GM21717 (cell line): ENCODE data around the gene PDGFB.
"Not testable (repeated sequence)": the region's sequence is repeated elsewhere in the genome, so short reads cannot be mapped to it uniquely, and the experiment has no call there.

Experiments used
- ATAC-seq: cut with Tn5 transposase; IDR thresholded peaks from one replicate; pipeline ENCODE4 v1.9.1; 2021; ENCODE audit warnings: mild to moderate bottlenecking, moderate library complexity; ENCODE audit not compliant: unreplicated experiment

The PDGFB gene

DNA sequence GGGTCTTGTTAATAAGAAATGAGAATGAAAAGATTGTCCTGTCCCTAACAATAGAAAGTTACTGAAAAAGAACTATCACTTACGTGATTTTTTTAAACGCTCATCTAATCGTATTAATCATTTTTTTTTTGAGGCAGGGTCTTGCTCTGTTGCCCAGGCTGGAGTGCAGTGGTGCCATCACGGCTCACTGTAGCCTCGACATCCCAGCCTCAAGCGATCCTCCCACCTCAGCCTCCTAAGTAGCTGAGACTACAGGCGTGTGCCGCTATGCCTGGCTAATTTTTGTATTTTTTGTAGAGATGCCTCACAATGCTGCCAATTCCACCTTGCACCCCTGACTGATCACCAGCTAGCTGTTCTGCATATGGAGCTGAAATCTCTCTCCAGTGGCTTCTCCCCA, 15.7 kb downstream of the PDGFB start:
- ATAC-seq: no peak

DNA sequence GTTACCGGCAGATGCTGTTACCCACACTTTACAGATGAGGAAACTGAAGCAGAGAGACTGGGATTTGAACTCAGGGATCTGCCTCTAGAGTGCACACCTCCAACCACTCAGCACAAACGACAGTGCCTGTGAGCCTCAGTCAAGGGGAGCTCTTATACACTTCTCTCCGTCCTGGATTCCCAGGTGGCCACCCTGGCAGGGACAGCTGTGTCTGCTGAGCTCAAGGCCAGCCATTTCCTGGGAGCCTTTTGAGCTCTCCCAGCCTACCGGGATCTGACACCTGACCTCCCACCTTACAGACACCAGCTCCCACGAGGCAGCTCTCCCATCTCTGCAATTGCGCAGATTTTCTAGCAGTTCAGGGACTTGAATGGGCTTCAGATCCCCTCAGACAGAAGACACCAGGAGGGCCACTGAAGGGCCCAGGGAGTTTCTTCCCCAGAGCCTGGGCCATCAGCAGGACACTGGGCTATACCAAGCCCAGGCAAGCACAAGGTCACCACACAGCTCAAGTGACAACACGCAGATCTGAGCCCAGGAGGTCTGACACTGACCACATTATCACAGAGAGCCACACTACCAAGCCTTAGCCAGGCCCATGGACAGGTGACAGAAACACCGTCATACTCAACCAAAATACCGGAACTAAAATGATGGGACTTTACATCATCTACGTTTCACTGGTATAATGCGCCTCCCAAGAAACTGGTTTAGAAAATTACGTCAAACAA, 17.1 kb downstream of the PDGFB start:
- no peak for ATAC-seq

DNA sequence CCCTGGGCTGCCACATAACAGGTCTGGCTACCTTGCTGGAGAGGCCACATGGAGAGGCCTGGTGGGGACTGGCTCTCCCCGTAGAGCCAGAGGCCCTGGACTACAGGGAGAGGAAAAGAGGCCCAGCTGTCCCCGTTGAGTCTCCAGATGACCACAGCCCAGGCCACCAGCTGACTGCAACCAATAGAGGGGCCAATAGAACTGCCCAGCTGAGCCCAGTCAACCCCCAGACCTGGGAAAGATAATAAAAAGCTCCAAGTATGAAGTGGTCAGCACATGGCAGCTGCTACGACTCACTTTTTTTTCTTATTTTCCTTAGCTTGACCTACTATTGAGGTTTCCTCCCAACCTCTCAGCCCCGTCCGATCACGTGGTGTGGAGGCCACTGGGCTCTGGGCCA, 18.4 kb downstream of the PDGFB start:
- no peak for ATAC-seq

DNA sequence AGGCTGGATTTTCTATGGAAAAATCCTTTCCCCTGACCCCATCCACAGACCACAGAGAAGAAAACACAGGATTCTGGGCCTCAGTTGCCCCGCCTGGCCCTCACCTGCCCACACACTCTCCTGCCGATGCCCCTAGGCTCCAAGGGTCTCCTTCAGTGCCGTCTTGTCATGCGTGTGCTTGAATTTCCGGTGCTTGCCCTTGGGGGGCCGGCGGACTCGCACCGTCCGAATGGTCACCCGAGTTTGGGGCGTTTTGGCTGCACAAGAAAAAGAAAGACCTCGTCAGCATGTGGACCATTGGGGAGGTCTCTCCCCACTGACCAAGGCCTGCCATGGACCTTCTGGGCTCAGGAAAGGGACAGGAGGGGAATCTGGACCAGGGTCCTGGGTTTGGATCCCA, 19.2 kb downstream of the PDGFB start:
- ATAC-seq: no peak

DNA sequence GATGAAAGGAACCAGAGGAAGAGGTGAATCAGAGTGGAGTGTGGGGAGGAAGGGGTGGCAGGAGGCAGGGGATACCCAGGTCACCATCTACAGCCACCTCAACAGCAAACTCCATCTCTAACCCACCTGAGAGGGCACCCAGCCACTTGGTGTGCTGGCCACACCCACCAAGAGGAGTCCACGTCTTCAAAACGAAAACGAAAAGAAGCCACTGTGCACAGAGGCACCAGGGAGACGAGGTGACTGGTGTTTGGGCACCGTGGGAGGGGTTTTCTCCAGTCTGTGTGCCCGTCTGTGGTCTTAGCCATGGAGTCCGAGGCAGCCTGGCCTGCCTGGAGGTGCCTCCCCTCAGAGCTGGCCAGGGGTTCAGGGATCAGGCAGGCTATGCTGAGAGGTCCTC, 20.2 kb downstream of the PDGFB start:
- no peak for ATAC-seq

DNA sequence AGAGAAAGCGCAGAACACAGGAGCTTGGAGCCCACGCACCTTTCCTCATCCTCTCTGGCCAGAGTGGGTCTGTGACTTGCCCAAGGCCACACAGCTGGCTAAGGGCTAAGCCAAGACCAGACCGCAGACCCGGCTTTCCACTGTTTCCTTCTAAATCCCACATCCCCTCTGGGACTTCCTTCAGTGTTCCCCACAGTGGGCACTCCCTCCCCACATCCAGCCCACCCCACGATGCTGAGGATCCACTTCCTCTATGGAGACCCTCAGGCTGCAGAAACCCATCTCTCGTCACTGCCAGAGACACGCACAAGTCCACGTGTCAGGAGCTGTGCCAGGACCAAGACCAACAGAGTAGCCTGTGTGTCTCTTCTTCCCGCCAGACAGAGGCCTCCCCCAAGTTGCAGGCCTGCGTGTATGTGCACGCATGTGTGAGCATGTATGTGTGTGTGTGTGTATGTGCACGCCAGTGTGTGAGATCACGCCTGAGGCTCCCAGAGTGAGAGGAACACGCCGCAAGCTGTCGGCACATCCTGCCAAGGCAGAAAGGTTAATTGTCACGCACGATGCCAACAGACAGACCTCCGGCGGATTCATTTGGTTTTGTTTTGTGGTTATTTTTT, 21.6 kb downstream of the PDGFB start:
- no peak for ATAC-seq

DNA sequence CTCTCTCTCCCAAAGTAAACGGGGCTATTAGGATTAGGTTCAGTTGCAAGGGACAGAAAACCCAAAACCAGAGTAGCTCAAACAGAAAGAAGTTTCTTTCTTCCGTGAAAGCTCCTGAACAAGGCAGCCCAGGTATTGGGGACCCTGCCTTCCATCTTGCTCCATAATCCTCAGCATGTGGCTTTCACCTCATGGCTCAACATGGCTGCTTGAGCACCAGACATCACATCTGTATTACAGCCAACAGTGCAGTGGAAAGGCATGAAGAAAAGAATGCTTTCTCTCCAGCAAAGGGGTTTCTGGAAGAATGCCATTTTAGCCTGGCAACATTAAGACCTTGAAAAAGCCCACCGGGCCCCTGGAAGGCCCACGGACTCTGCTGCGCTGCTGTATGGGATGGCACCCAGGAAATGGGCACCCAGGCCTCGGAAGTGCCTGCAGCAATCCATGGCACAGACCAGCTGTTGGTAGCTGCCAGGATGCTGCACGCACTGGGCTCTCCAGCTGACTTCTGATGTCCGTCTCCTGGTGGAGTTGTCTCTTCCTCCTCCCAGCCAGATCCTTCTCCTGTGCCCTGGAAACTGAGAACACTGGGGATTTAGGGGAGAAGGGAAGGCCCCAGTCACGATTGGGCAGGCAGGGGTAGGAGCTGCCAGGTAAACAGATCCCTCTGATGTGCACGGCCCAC, 22.6 kb downstream of the PDGFB start:
- ATAC-seq: no peak

DNA sequence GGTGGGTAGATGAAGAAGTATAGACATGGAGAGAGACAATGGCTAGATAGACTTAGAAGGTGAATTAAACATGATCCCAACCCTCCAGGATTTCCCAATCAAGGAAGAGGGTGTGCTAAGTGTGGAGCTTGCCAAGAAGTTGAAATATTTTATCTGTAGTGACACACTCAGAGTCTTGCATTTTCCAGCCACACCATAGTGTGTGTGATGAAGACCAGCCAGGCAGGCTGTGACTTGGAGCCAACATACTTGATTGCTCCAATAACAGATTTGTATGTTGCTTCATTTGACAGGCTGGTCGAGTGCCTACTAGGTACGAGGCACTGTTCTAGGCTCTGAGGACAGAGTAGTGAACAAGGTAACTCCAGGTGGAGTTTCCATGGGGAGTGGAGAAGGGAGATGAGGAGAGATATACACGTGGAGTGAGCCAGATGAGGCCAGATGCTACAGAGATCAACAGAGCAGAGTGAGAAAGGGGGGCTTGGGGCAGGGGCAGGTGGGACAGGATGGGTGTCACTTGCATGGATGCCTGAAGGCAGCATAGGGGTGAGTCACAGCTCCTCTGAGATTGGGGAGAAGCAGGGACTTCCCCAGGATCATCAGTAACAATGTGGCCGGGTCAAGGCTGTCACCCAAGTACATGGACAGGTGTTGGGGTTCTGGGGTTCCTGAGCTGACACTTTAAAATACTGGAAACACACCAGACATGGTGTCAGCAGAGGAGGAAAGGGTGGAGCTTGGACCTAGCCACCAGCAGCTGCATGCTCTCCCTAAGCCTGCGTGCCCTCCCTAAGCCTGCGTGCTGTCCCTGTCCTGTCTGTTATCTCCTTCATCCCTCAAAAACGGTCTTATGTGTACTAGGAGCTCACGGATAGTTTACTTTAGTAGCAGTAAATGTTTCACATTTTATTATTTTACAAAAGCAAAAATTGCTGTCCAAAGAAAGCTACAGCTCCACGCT, 23.6 kb downstream of the PDGFB start:
- ATAC-seq: no peak

DNA sequence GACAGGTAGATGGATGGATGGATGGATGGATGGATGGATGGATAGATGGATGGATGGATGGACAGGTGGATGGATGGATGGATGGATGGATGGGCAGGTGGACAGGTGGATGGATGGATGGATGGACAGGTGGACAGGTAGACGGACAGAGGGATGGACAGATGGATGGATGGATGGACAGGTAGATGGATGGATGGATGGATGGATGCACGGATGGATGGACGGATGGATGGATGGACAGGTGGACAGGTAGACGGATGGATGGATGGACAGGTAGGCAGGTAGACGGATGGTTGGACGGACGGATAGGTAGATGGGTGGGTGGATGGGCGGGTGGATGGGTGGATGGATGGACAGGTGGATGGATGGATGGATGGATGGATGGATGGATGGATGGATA, 24.3 kb downstream of the PDGFB start:
- ATAC-seq: no peak

DNA sequence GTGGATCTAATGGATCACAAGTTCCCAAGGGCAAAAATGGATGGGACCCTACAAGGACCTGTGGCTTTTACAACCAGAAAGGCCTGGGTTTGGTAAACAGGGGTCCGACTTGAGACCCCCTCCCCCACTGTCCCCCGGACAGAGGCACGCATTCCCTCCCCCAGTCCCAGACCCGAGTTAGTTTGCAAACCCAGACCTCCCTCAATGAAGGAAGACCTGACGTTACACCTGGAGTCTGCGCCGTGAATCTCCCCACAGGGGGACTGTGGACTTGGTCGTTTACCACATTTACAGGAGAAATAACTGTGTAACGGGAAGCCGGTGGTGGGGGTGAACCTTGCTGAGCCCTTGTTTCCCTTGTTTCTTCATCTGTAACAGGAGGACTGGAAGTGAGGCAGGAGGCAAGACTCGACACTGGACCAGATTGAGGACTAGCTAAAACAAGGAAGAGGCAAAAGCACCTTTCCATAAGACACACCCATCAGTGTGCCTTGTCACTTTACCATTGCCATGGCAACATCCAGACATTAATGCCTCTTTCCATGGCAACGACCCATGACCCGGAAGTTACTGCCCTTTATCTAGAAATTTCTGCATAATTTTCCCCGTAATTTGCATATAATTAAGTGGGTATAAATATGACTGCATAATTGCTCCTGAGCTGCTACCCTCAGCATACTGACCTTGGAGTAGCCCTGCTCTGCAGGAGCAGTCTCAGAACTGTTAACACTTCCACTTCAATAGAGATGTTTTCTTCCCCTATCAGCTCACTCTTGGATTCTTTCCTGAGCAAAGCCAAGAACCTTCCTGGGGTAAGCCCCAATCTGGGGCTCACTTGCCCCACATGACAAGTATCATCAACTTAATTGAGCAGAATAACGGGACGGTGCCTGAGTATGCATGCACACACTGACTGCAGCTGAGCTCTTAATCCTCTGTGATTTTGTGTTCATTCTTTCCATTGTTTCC, 25.4 kb downstream of the PDGFB start:
- ATAC-seq: no peak

DNA sequence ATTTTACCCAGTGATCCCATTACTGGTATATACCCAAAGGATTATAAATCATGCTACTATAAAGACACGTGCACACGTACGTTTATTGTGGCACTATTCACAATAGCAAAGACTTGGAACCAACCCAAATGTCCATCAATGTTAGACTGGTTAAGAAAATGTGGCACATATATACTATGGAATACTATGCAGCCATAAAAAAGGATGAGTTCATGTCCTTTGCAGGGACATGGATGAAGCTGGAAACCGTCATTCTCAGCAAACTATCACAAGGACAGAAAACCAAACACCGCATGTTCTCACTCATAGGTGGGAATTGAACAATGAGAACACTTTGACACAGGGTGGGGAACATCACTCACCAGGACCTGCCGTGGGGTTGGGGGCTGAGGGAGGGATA, 26.4 kb downstream of the PDGFB start:
- not testable (repeated sequence) for ATAC-seq

DNA sequence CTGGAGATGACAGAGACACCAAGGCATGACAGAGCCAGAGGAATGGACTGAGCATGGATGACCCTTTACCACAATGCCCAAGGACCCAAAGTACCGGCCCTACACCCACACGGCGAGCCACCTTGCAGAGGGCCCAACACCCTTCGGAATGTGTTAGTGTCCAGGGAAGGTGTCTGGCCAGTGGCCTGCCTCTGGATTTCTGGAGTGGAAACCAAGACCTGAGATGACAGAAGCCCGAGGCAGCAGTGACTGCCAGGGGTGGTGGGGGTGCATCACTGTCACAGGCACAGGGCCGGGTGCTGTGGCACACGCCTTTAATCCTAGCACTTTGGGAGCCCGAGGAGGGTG, 28.7 kb downstream of the PDGFB start:
- no peak for ATAC-seq

DNA sequence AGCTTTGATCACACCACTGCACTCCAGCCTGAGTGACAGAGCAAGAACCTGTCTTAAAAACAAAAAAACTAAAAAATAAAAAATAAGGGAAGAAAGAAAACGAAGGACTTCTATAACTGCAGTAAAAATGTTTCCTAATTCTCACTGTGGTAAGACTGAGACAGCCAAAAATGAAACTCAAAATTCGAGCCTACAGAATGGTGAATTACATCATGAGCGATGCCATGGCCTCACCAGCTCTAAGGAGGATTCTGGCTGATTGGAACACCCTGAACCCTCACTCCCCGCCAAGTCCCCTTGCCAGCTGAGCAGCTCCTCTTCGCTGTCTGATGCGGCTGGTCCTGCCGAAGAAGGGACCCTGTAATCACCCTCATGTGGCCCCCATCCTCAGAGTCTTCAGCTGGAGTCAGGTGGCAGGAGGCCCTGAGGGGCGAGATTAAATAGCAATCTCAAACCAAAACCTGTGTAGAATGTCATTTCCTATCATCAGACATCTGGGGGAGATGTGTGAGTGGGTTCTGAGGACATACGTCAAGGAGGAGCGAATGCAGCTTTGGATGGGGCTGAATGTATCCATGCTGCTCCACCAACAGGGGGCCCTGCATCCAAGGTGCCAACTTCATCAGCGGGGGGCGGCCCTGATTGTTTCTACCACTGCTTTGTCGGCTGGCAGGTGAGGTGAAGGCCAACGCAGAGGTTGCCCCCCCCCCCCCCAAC, 29.2 kb downstream of the PDGFB start:
- no peak for ATAC-seq

DNA sequence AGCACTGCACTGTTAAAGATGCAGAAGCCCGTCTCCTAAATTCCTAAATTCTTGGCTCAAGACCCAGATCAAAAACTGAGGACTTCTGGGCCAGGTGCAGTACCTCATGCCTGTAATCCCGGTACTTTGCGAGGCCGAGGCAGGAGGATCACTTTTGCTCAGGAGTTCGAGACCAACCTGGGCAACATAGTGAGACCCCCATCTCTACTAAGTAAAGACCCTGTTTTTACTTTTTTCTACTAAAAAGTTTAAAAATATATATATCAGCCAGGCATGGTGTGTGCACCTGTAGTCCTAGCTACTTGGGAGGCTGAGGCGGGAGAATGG, 29.7 kb downstream of the PDGFB start:
- no peak for ATAC-seq

DNA sequence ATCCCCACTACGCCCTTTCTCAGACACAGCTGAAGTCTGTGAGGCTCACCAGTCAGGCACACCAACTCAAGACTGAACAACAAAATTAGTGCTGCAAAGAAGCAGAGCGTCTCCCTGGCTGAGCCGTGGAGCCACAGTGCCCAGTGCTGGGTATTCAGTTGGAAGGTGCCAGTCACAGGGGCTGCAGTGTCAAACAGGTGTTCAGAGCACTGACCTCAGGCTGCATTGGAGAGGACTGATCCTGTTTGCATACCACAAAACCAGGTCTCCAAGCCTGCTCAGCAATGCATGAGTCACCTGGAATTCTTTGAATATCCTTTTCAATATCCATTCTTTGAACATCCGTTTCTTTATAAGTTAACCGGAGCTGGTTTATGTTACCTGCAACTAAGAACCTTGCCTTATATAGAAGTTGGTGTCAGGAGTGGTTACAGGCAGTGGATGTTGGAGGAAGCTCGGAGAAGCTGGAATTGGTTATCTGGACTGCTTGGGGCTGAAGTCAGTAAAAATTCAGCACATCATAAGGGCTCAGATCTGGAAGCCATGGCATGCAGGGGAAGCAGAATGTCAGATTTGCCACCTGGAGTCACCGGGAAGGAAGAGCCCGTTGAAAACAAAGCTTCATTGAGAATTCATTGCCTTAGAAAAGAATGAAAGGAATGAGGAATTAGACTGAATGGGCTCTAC, 30.3 kb downstream of the PDGFB start:
- no peak for ATAC-seq

DNA sequence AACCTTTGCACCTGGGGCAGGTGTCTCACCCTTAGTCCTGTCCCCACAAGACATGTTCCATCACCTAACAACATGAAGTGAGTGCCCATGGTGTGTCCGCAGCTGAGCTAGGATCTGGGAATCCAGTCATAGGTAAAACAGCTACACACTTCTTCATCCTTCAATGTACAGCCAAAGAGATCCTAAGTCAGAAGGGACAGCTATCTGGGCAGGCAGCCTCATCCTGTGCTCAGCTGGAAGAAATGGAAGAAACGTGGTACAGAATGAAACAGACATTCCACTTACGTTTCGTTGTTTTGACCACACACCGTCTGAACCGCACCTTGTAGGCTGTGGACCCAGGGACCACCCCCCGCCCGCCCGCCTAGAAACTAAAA, 30.8 kb downstream of the PDGFB start:
- no peak for ATAC-seq

DNA sequence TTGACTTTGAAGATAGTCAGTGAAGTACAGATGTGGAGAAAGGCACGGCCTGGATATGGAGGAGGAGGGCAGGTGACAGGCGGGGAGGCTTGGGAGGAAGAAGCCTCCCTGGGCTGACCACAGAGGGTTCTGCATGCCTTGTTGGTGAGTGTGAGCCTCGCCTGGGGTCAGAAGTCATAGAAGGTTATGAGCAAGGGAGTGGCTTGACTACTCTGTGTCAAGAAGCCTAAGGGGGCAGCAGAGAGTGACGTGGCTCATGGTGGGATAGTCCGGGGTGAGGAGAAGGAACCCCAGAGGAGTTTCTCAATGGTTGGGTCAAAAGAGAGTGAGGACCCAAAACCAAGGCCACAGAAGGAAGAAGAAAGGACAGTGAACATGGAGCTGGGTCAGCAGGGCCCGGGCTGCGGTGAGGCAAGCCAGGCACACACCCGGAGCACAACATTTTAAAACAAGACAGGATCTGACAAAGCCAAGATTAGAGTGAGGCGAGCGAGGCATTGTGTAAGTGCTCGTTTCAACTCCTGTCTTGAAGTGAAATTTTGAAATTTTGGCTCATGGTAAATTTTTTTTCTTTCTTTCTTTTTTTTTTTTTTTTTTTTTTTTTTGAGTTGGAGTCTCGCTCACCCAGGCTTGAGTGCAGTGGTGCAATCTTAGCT, 31.9 kb downstream of the PDGFB start:
- no peak for ATAC-seq

DNA sequence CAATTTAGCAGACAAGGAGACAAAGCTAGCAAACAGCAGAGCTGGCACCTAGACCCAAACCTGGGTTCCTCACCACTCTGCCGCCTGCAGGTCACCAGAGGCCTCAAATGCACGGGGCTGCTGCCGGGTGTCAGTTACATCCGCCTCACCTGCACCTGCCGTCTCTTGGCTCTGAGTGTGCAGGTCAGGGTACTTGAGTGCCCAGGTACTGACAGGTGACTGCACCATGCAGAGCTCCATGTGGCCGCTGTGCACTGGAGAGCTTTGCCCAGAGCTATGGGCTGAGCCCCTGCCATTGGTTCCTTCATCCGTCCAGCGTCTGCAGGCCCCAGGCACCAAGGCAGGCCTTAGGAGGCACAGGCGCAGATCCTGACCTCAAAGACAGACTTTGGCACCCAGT, 35.0 kb downstream of the PDGFB start:
- no peak for ATAC-seq
